ENCODE results near the gene LIF. TPM values are rescaled to one million over a fixed set of nuclear protein-coding genes. Genes with fewer than 3 reads are reported as not detected.
A peak's percentile ranks its signal among the peaks of the same experiment; 100 is the strongest.

The LIF gene
- total and polyA plus RNA-seq, 2 of the 4 experiments (the other 2 are of a cell fraction): 130 to 214 TPM

DNA sequence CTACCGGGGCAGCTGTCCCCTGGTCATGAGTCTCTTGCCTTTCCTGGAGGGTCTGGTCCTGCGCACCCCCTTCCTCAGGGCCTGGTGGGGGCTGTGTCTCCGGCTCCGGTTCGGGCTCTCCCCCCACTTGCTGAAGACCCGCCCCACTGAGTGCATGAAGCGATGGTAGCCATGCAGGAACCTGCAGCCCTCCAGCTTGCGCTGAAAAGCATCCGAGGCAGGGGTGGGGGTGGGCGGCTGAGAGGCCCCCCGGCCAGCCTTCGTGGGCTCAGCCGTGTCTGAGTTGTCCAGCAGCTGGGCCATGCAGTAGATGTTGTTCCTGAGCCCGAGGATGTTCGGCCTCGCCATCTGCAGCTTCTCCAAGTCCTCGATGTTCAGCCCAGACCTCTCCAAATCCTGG lies 17.3 kb upstream of the LIF start:
- CTCF ChIA-PET: interaction anchor here (1.1 to 1.5 kb wide), 3 partner anchors 24 to 124 kb away, joined by 3 to 7 read pairs (median 3); no protein-coding TSS in a partner anchor
- intact Hi-C loops (cut with micrococcal nuclease): loop anchor here (1.0 to 2.0 kb wide), 3 partner anchors 24 to 221 kb away; partner anchors contain the start of gene RNF215

More for the DNA sequence above, 17.3 kb upstream of the LIF start:
- no peaks in the 10 kb centered on the region; the same call in 1 of the 2 replicates for H3K27me3 ChIP-seq (ENCODE audit: control insufficient read depth, insufficient read depth, low read length)
- 0 out of 2 replicates have a peak overlapping the region, but pooled peaks have one; percentile 83 for H2AK5ac ChIP-seq (ENCODE audit: low read depth, low read length)
- no peaks in the 10 kb centered on the region for H4K20me1 ChIP-seq (ENCODE audit: insufficient read depth, low read length)
- no peak for TF ChIP-seq POLR2A (IDR thresholded peaks at IDR 0.05; ENCODE audit: low read depth, low read length)
- no TSS peak for BruUV-seq (replicated peaks)
- H3K9ac ChIP-seq (ENCODE audit: low read depth, low read length): no peak overlapping the region
- DNase-seq (no peak), ATAC-seq (ENCODE audit: low read depth) (no peak)
- H3K14ac ChIP-seq (replicated peaks; ENCODE audit: low read depth, low read length): no peak overlapping the region
- dilution Hi-C loops (cut with HindIII; ENCODE audit: low sequenced_read_pairs, unreplicated experiment) (no loop called here), in situ Hi-C loops (cut with MboI; ENCODE audit: low sequenced_read_pairs) (loop anchor here (5.0 kb wide), 1 partner anchor 157 kb away; no protein-coding TSS in a partner anchor)
- H3K9me1 ChIP-seq (ENCODE audit: insufficient read depth, low read length): no peaks in the 10 kb centered on the region; the same call in 1 of the 2 replicates
- no peak overlapping the region for H2BK20ac ChIP-seq (ENCODE audit: low read depth, low read length)
- H2AFZ ChIP-seq (replicated peaks; ENCODE audit: low read length, poor library complexity): no peak overlapping the region
- no peak overlapping the region for H2BK5ac ChIP-seq (ENCODE audit: low read depth, low read length, poor library complexity, severe bottlenecking)
- no peak overlapping the region; the same call in 1 of the 2 replicates for H3K4ac ChIP-seq (ENCODE audit: low read depth, low read length)
- H2BK120ac ChIP-seq (ENCODE audit: low read depth, low read length): no peak overlapping the region
- no peak overlapping the region for H3K4me2 ChIP-seq (ENCODE audit: low read depth, low read length)
- H2BK15ac ChIP-seq (ENCODE audit: low read depth, low read length): no peak overlapping the region
- no peak overlapping the region for H4K8ac ChIP-seq (ENCODE audit: low read depth in 2 of 2, low read length in 2 of 2)
- no peak overlapping the region for H3K27ac ChIP-seq (ENCODE audit: insufficient read depth, low read length)
- H3K4me1 ChIP-seq (ENCODE audit: control insufficient read depth, insufficient read depth, low read length): peaks cover 6% of the 10 kb centered on the region; the same call in 1 of the 2 replicates
- H3K23ac ChIP-seq (ENCODE audit: low read depth, low read length): no peak overlapping the region
- H3K4me3 ChIP-seq (ENCODE audit: insufficient read depth, low read depth, low read length): no peak overlapping the region
- H3K36me3 ChIP-seq (ENCODE audit: control insufficient read depth, insufficient read depth, low read length): no peaks in the 10 kb centered on the region
- no peaks in the 10 kb centered on the region for H3K9me3 ChIP-seq (ENCODE audit: control insufficient read depth, insufficient read depth, low read length)
- POLR2A ChIA-PET (ENCODE audit: unreplicated experiment): interaction anchor here (0.5 kb wide), 1 partner anchor 122 kb away, joined by 3 read pairs; no protein-coding TSS in a partner anchor
- H2AK9ac ChIP-seq (replicated peaks; ENCODE audit: low read depth, low read length, poor library complexity): peak overlapping the region; percentile 87
- no peak overlapping the region for H3K18ac ChIP-seq (ENCODE audit: low read depth, low read length)
- WGBS, 2 experiments (ENCODE audit: extremely low coverage in 2 of 2, insufficient read length in 1 of 2): 81% methylated on average over 10 of the region's 17 CpGs; no CpG with 5 or more reads in 1 of the 2 experiments
- no peak overlapping the region for H3K56ac ChIP-seq (ENCODE audit: extremely low read depth, insufficient read depth, low read length)
- H3K79me1 ChIP-seq (ENCODE audit: low read depth in 1 of 2, low read length in 2 of 2): no peaks in the 10 kb centered on the region
- no peak overlapping the region for H4K91ac ChIP-seq (ENCODE audit: insufficient read depth, low read depth, low read length)
- no peak overlapping the region for H4K5ac ChIP-seq (ENCODE audit: low read depth, low read length)
